ENCODE results near the gene TMIE.

Gene TMIE

GRCh38 chr3:46675426-46675825 is 25.8 kb upstream of the TMIE start:
- Mint-ChIP-seq H3K27me3 (no peaks in the 10 kb centered on the region), H3K4me3 (no peak overlapping the region), H3K36me3 (peaks cover 4% of the 10 kb centered on the region), H3K27ac (no peak overlapping the region), H3K4me1 (ENCODE audit: low read depth) (no peaks in the 10 kb centered on the region), H3K9me3 (ENCODE audit: low read depth) (no peaks in the 10 kb centered on the region)

GRCh38 chr3:46675843-46676567 is 25.2 kb upstream of the TMIE start:
- Mint-ChIP-seq H3K4me3 (no peak overlapping the region), H3K36me3 (peaks cover 7% of the 10 kb centered on the region), H3K4me1 (ENCODE audit: low read depth) (no peaks in the 10 kb centered on the region), H3K9me3 (ENCODE audit: low read depth) (no peaks in the 10 kb centered on the region), H3K27ac (no peak overlapping the region), H3K27me3 (no peaks in the 10 kb centered on the region)

GRCh38 chr3:46676601-46677410 is 24.4 kb upstream of the TMIE start:
- H3K9me3 Mint-ChIP-seq (ENCODE audit: low read depth), result no peaks in the 10 kb centered on the region
- no peaks in the 10 kb centered on the region for H3K4me1 Mint-ChIP-seq (ENCODE audit: low read depth)
- H3K27ac Mint-ChIP-seq, result no peak overlapping the region
- H3K36me3 Mint-ChIP-seq, result peaks cover 7% of the 10 kb centered on the region
- H3K27me3 Mint-ChIP-seq, result no peaks in the 10 kb centered on the region
- H3K4me3 Mint-ChIP-seq, result no peak overlapping the region

- Mint-ChIP-seq H3K4me3 (no peak overlapping the region), H3K27me3 (no peaks in the 10 kb centered on the region), H3K36me3 (peaks cover 7% of the 10 kb centered on the region), H3K9me3 (ENCODE audit: low read depth) (no peaks in the 10 kb centered on the region), H3K27ac (no peak overlapping the region), H3K4me1 (ENCODE audit: low read depth) (no peaks in the 10 kb centered on the region)
These were observed 23.8 kb upstream of the TMIE start for GRCh38 chr3:46677411-46677726.

- Mint-ChIP-seq H3K27ac (no peak overlapping the region), H3K9me3 (ENCODE audit: low read depth) (no peaks in the 10 kb centered on the region), H3K4me3 (no peak overlapping the region), H3K4me1 (ENCODE audit: low read depth) (no peaks in the 10 kb centered on the region), H3K36me3 (peaks cover 7% of the 10 kb centered on the region), H3K27me3 (no peaks in the 10 kb centered on the region)
These were observed 22.9 kb upstream of the TMIE start for GRCh38 chr3:46678280-46678679.

- Mint-ChIP-seq H3K4me3 (no peak overlapping the region), H3K27ac (no peak overlapping the region), H3K4me1 (ENCODE audit: low read depth) (no peaks in the 10 kb centered on the region), H3K36me3 (peaks cover 4% of the 10 kb centered on the region), H3K27me3 (no peaks in the 10 kb centered on the region), H3K9me3 (ENCODE audit: low read depth) (no peaks in the 10 kb centered on the region)
These were observed 21.5 kb upstream of the TMIE start for GRCh38 chr3:46679681-46680080.

- H3K27ac Mint-ChIP-seq, result no peak overlapping the region
- H3K9me3 Mint-ChIP-seq (ENCODE audit: low read depth), result no peaks in the 10 kb centered on the region
- H3K27me3 Mint-ChIP-seq, result no peaks in the 10 kb centered on the region
- no peaks in the 10 kb centered on the region for H3K4me1 Mint-ChIP-seq (ENCODE audit: low read depth)
- H3K4me3 Mint-ChIP-seq, result no peak overlapping the region
- H3K36me3 Mint-ChIP-seq, result peaks cover 6% of the 10 kb centered on the region
These were observed 20.8 kb upstream of the TMIE start for GRCh38 chr3:46680298-46680826.

- H3K4me3 Mint-ChIP-seq, result no peak overlapping the region
- H3K27ac Mint-ChIP-seq, result no peak overlapping the region
- no peaks in the 10 kb centered on the region for H3K27me3 Mint-ChIP-seq
- H3K4me1 Mint-ChIP-seq (ENCODE audit: low read depth), result no peaks in the 10 kb centered on the region
- H3K36me3 Mint-ChIP-seq, result peaks cover 6% of the 10 kb centered on the region
- H3K9me3 Mint-ChIP-seq (ENCODE audit: low read depth), result no peaks in the 10 kb centered on the region
These were observed 19.8 kb upstream of the TMIE start for GRCh38 chr3:46681387-46681786.

- H3K9me3 Mint-ChIP-seq (ENCODE audit: low read depth), result no peaks in the 10 kb centered on the region
- no peak overlapping the region for H3K27ac Mint-ChIP-seq
- peaks cover 6% of the 10 kb centered on the region for H3K36me3 Mint-ChIP-seq
- H3K4me1 Mint-ChIP-seq (ENCODE audit: low read depth), result no peaks in the 10 kb centered on the region
- no peak overlapping the region for H3K4me3 Mint-ChIP-seq
- H3K27me3 Mint-ChIP-seq, result no peaks in the 10 kb centered on the region
These were observed 19.2 kb upstream of the TMIE start for GRCh38 chr3:46681856-46682540.

- Mint-ChIP-seq H3K4me3 (no peak overlapping the region), H3K27me3 (no peaks in the 10 kb centered on the region), H3K9me3 (ENCODE audit: low read depth) (no peaks in the 10 kb centered on the region), H3K36me3 (peaks cover 6% of the 10 kb centered on the region), H3K4me1 (ENCODE audit: low read depth) (no peaks in the 10 kb centered on the region), H3K27ac (no peak overlapping the region)
These were observed 18.2 kb upstream of the TMIE start for GRCh38 chr3:46682974-46683373.

- Mint-ChIP-seq H3K4me1 (ENCODE audit: low read depth) (peaks cover 2% of the 10 kb centered on the region), H3K27me3 (no peaks in the 10 kb centered on the region), H3K9me3 (ENCODE audit: low read depth) (no peaks in the 10 kb centered on the region), H3K4me3 (no peak overlapping the region), H3K27ac (no peak overlapping the region), H3K36me3 (peaks cover 6% of the 10 kb centered on the region)
These were observed 16.3 kb upstream of the TMIE start for GRCh38 chr3:46684891-46685290.

- H3K36me3 Mint-ChIP-seq, result peaks cover 5% of the 10 kb centered on the region
- no peaks in the 10 kb centered on the region for H3K9me3 Mint-ChIP-seq (ENCODE audit: low read depth)
- H3K27me3 Mint-ChIP-seq, result no peaks in the 10 kb centered on the region
- H3K4me1 Mint-ChIP-seq (ENCODE audit: low read depth), result peaks cover 5% of the 10 kb centered on the region
- H3K27ac Mint-ChIP-seq, result no peak overlapping the region
- no peak overlapping the region for H3K4me3 Mint-ChIP-seq
These were observed 15.7 kb upstream of the TMIE start for GRCh38 chr3:46685446-46685845.

GRCh38 chr3:46690798-46691197 is 10.4 kb upstream of the TMIE start:
- peaks cover 39% of the 10 kb centered on the region for H3K4me1 Mint-ChIP-seq (ENCODE audit: low read depth)
- no peaks in the 10 kb centered on the region for H3K27me3 Mint-ChIP-seq
- no peak overlapping the region for H3K27ac Mint-ChIP-seq
- H3K9me3 Mint-ChIP-seq (ENCODE audit: low read depth), result no peaks in the 10 kb centered on the region
- no peaks in the 10 kb centered on the region for H3K36me3 Mint-ChIP-seq
- H3K4me3 Mint-ChIP-seq, result no peak overlapping the region

GRCh38 chr3:46692566-46692990 is 8.6 kb upstream of the TMIE start:
- Mint-ChIP-seq H3K27me3 (no peaks in the 10 kb centered on the region), H3K9me3 (ENCODE audit: low read depth) (no peaks in the 10 kb centered on the region), H3K27ac (no peak overlapping the region), H3K4me3 (peak overlapping the region; percentile 87), H3K4me1 (ENCODE audit: low read depth) (peaks cover 44% of the 10 kb centered on the region), H3K36me3 (no peaks in the 10 kb centered on the region)

Measured in activated naive CD8-positive, alpha-beta T cell (primary cell).